A549 (cell line): ENCODE data around the gene KRT6C. TPM values are rescaled to one million over a fixed set of nuclear protein-coding genes. Genes with fewer than 3 reads are reported as not detected.
A peak's percentile ranks its signal among the peaks of the same experiment; 100 is the strongest.

Experiments used
- ATAC-seq, 2 experiments: fragments of 200-7000 bp in 1 of 2; fragments of >200 bp in 1 of 2; cut with Nextera tagmentation in 1 of 2; cut with Tn5 transposase in 1 of 2; 3 replicates each; pipeline versions ENCODE4 v1.8.0 to v1.9.1; 2018 to 2020; ENCODE audit warnings: mild to moderate bottlenecking in 1 of 2, moderate library complexity in 1 of 2
- CTCF ChIA-PET: fragments of 300-600 bp; sonication (Branson Sonifier 250); formaldehyde crosslinking; extraction: SDS; loops from one replicate; lab custom pipeline; 2021; ENCODE audit warnings: antibody characterized with exemption, inconsistent platforms; lab: Yijun Ruan, JAX
- POLR2A ChIA-PET: fragments of 350-600 bp; formaldehyde crosslinking; extraction: SDS; loops from one replicate; lab custom pipeline; 2021; ENCODE audit warnings: antibody characterized with exemption, inconsistent platforms; lab: Yijun Ruan, JAX
- DNase-seq, 2 experiments: peaks; one replicate each; pipeline versions ENCODE4 v3.0.0 to v3.0.0-alpha.2; 2011 to 2016; ENCODE audit warnings: low read depth in 1 of 2, low spot score in 1 of 2
- FAIRE-seq: peaks from 2 replicates; lab custom pipeline; 2011; peaks lifted over from hg19 to GRCh38; lab: Jason Lieb, UNC
- H3K27ac ChIP-seq, 2 experiments: fragments of >200 bp; sonication (Bioruptor Twin); formaldehyde crosslinking; 3 replicates each; pipeline ENCODE4 v1.5.1; 2016 to 2017
- H3K4me1 ChIP-seq: fragments of >200 bp; sonication (Bioruptor Twin); formaldehyde crosslinking; 3 replicates; pipeline ENCODE4 v1.6.1; 2016
- H3K4me2 ChIP-seq: fragments of >200 bp; sonication (Bioruptor Twin); formaldehyde crosslinking; 3 replicates; pipeline ENCODE4 v1.6.1; 2016
- H3K4me3 ChIP-seq: fragments of >200 bp; sonication (Bioruptor Twin); formaldehyde crosslinking; 3 replicates; pipeline ENCODE4 v1.5.1; 2016
- H3K9me3 ChIP-seq: fragments of >200 bp; sonication (Bioruptor Twin); formaldehyde crosslinking; 3 replicates; pipeline ENCODE4 v1.6.1; 2016
- BHLHE40 ChIP-seq: IDR thresholded peaks from 2 replicates; pipeline ENCODE4 v1.6.1; 2012; ENCODE audit warnings: low read depth, low read length, inconsistent platforms
- CBX2 ChIP-seq: fragments of 200-600 bp; sonication (generic); IDR thresholded peaks from 2 replicates; pipeline ENCODE4 v1.6.1; 2016; ENCODE audit warnings: low read depth, mild to moderate bottlenecking, borderline replicate concordance
- E2F6 ChIP-seq: IDR thresholded peaks from 2 replicates; pipeline ENCODE4 v1.6.1; 2012; ENCODE audit warnings: low read depth, borderline replicate concordance
- EHF ChIP-seq: fragments of 250-450 bp; sonication (Bioruptor Pico); IDR thresholded peaks from 2 replicates; pipeline ENCODE4 v1.5.0; 2020; ENCODE audit warnings: mild to moderate bottlenecking
- FOSL2 ChIP-seq, 2 experiments: fragments of 450-650 bp in 1 of 2; fragments of >200 bp in 1 of 2; sonication (Bioruptor Twin) in 1 of 2; formaldehyde crosslinking; IDR thresholded peaks; 2 replicates each; pipeline versions ENCODE4 v1.5.0 to v1.6.1; 2016 to 2020; ENCODE audit warnings: mild to moderate bottlenecking in 1 of 2, moderate library complexity in 1 of 2
- FOXS1 ChIP-seq: fragments of 250-450 bp; sonication (Bioruptor Pico); IDR thresholded peaks from 2 replicates; pipeline ENCODE4 v1.5.0; 2020; ENCODE audit warnings: mild to moderate bottlenecking, moderate library complexity
- GATA3 ChIP-seq: IDR thresholded peaks from 2 replicates; pipeline ENCODE4 v1.6.1; 2012; ENCODE audit warnings: borderline replicate concordance
- HMGXB4 ChIP-seq: fragments of 250-450 bp; sonication (Bioruptor Pico); IDR thresholded peaks from 2 replicates; pipeline ENCODE4 v1.5.0; 2021; ENCODE audit warnings: mild to moderate bottlenecking, moderate library complexity, borderline replicate concordance
- JUNB ChIP-seq: fragments of >200 bp; sonication (Bioruptor Twin); formaldehyde crosslinking; IDR thresholded peaks from 2 replicates; pipeline ENCODE4 v1.6.1; 2016
- KDM1A ChIP-seq: fragments of 200-600 bp; sonication (generic); IDR thresholded peaks from 2 replicates; pipeline ENCODE4 v1.6.1; 2016; ENCODE audit warnings: low read depth, mild to moderate bottlenecking
- MAFK ChIP-seq: fragments of 450-650 bp; IDR thresholded peaks from 2 replicates; pipeline ENCODE4 v1.6.1; 2014; ENCODE audit not compliant: partially characterized antibody
- NFE2L2 ChIP-seq: fragments of 150-350 bp; conservative IDR thresholded peaks from 2 replicates; pipeline ENCODE4 v1.6.1; 2014; ENCODE audit warnings: low read length
- NPAS2 ChIP-seq: fragments of 250-450 bp; sonication (Bioruptor Pico); IDR thresholded peaks from 2 replicates; pipeline ENCODE4 v1.8.0; 2022; ENCODE audit warnings: mild to moderate bottlenecking, moderate library complexity, borderline replicate concordance
- POLR2AphosphoS2 ChIP-seq: conservative IDR thresholded peaks from 2 replicates; pipeline ENCODE4 v1.6.1; 2012; ENCODE audit warnings: low read length, improper control_type of control experiment, inconsistent platforms
- RNF2 ChIP-seq: fragments of 200-600 bp; sonication (generic); IDR thresholded peaks from 2 replicates; pipeline ENCODE4 v1.6.1; 2016; ENCODE audit warnings: low read depth, mild to moderate bottlenecking, antibody characterized with exemption, moderate library complexity, borderline replicate concordance
- SREBF2 ChIP-seq: fragments of 450-650 bp; IDR thresholded peaks from 2 replicates; pipeline ENCODE4 v1.6.1; 2014; ENCODE audit warnings: mild to moderate bottlenecking, moderate library complexity
- TFCP2L1 ChIP-seq: fragments of 250-450 bp; sonication (Bioruptor Pico); IDR thresholded peaks from 2 replicates; pipeline ENCODE4 v1.5.0; 2021; ENCODE audit warnings: mild to moderate bottlenecking
- ZC3H11A ChIP-seq: fragments of 450-650 bp; IDR thresholded peaks from 2 replicates; pipeline ENCODE4 v1.6.1; 2014; ENCODE audit warnings: antibody characterized with exemption, mild to moderate bottlenecking
- WGBS: methylation state at CpG from one replicate; pipeline ENCODE4 v1.1.6; 2017; ENCODE audit errors: missing lambda C conversion rate; 5-methylcytosine and 5-hydroxymethylcytosine counted together
- polyA plus RNA-seq, 4 experiments: library from polyadenylated mRNA; depleted of rRNA in 3 of 4; stranded (reverse); fragments of >200 nt; fragmentation: RNase III in 1 of 4; extraction: RNeasy Plus Mini Kit Qiagen cat#74134 plus additional on column Dnase treatment in 1 of 4; gene quantifications; 2 replicates in 3 of 4; 3 replicates in 1 of 4; pipeline ENCODE4 v1.2.3, GENCODE V29; 2011 to 2017

The KRT6C gene
- polyA plus RNA-seq, 2 of the 4 experiments (the other 2 are of a cell fraction), result not detected

GRCh38 chr12:52442600-52443061 lies 31.0 kb downstream of the KRT6C start (continued):
- TF ChIP-seq FOSL2 (IDR thresholded peaks at IDR 0.05) (no peak), FOSL2 (CRISPR knock-in tag; IDR thresholded peaks at IDR 0.05) (peak; percentile 56), SREBF2 (no peak), KDM1A (no peak)
- TF ChIP-seq, all 56 proteins: peak for 10

DNA sequence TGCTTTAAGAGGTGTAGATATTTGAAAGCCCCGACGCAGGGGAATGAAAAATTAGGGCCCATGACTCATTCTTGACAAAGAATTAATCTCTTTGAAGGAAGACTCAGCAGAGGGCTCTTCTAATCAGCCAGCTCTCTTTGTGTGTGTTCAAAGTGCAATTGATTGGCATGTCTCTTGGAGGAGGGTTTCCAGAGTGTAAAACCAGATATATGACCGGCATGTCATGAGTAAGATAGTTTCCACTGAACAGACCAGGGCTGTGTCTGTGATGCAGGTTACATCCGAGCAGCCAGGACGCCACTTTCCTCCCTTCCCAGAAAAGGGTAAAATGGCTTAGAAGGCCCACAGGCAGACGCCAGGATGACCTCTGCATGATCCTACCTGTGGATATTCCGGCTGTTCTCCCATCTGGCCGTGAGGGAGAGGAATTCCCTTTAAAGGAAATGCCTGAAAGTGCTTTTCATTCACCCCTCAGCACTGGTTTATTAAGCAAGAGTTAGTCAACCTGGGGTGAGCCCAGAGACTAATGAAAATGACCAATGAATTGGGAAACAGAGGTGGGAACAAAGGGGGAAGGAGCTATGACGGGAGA lies 32.2 kb downstream of the KRT6C start:
- Histone ChIP-seq H3K4me1 (peaks cover 28% of the 10 kb centered on the region), H3K4me2 (peak overlapping the region; percentile 57), H3K9me3 (no peaks in the 10 kb centered on the region), H3K4me3 (no peak overlapping the region), H3K27ac (peak overlapping the region; percentile 56 to 79; a peak in 3 of 6 replicates)
- ChIA-PET POLR2A (no interaction called here), CTCF (interaction anchor here (0.7 to 2.6 kb wide), 8 partner anchors 12 to 438 kb away, joined by 3 to 12 read pairs (median 3); no protein-coding TSS in a partner anchor)
- peak in 1 of 2 experiments; percentile 14 for DNase-seq
- no peak for FAIRE-seq
- 57% methylated on average over 9 of the region's 9 CpGs for WGBS
- no peak for TF ChIP-seq CBX2
- TF ChIP-seq JUNB, result peak; percentile 18; the same call in 1 of the 2 replicates
- no peak for TF ChIP-seq HMGXB4 (CRISPR knock-in tag)
- 0 out of 2 replicates have a peak, but pooled peaks have one; percentile 14 for TF ChIP-seq FOSL2 (IDR thresholded peaks at IDR 0.05)
- TF ChIP-seq FOSL2 (CRISPR knock-in tag; IDR thresholded peaks at IDR 0.05), result peak; percentile 51
- ATAC-seq, result peak in 1 of 2 experiments; percentile 3; a peak in 1 of 6 replicates

GRCh38 chr12:52440821-52441319 lies 32.7 kb downstream of the KRT6C start:
- H3K27ac ChIP-seq, result peak overlapping the region in 1 of 2 experiments; percentile 79; a peak in 3 of 6 replicates
- DNase-seq (peak in 1 of 2 experiments; percentile 37), FAIRE-seq (peak; percentile 28), ATAC-seq (peak in 1 of 2 experiments; percentile 9; a peak in 2 of 6 replicates)
- TF ChIP-seq SREBF2 (no peak), E2F6 (no peak), TFCP2L1 (CRISPR knock-in tag) (no peak), KDM1A (no peak), EHF (CRISPR knock-in tag) (no peak), NFE2L2 (no peak), MAFK (no peak), BHLHE40 (no peak), CBX2 (no peak), FOXS1 (CRISPR knock-in tag) (no peak), GATA3 (no peak), NPAS2 (no peak), POLR2AphosphoS2 (no peak), RNF2 (no peak), ZC3H11A (no peak)
- no peak overlapping the region for H3K4me3 ChIP-seq
- no peaks in the 10 kb centered on the region for H3K9me3 ChIP-seq
- H3K4me1 ChIP-seq, result peaks cover 28% of the 10 kb centered on the region
- peak overlapping the region; percentile 57; the same call in 2 of the 3 replicates for H3K4me2 ChIP-seq
- WGBS, result 85% methylated on average over 5 of the region's 5 CpGs
- POLR2A ChIA-PET, result no interaction called here
- CTCF ChIA-PET, result interaction anchor here (0.7 to 2.6 kb wide), 6 partner anchors 13 to 430 kb away, joined by 3 to 12 read pairs (median 3); no protein-coding TSS in a partner anchor
